Posterior vena cava (tissue), 2 donors: ENCODE measurements around the gene EED. TPM values are rescaled to one million over a fixed set of nuclear protein-coding genes. Genes with fewer than 3 reads are reported as not detected.

Experiments used
- total RNA-seq, 2 donors: library from RNA; stranded (reverse); fragmentation: NEBNext Ultra II Directional; extraction: Animal tissue kit (Norgen Biotek cat#: 25700); gene quantifications; one replicate each; pipeline ENCODE4 v1.2.1, GENCODE V29; 2021
- donor health status: DM: yes; HTN: yes; CAD: no.
- donor health status: DM: yes; HTN: yes; CAD: no.

The EED gene
- total RNA-seq, 2 donors from 2014 or later: 16.1 to 18.0 TPM

Other genes with a start within 250 kb of the EED start
- gene PICALM, start 175.7 kb upstream of the EED start, total RNA-seq: 100 to 1,000 TPM; 237 to 371 TPM
- 10 to 100 TPM; 29.1 to 40.3 TPM for gene HIKESHI, start 57.5 kb downstream of the EED start, total RNA-seq
- gene CCDC81, start 130.1 kb downstream of the EED start, total RNA-seq: 1 to 10 TPM; 6.2 to 9.8 TPM